HG03460 (cell line): ENCODE results near the gene PLEKHA8.

Source experiments
- ATAC-seq: cut with Tn5 transposase; IDR thresholded peaks from one replicate; pipeline ENCODE4 v1.9.1; 2021; ENCODE audit not compliant: unreplicated experiment

The PLEKHA8 gene

GRCh38 chr7:30166155-30166840 is 138.1 kb downstream of the PLEKHA8 start:
- ATAC-seq: no peak

GRCh38 chr7:30166841-30167235 is 138.6 kb downstream of the PLEKHA8 start:
- ATAC-seq: no peak

GRCh38 chr7:30167901-30168300 is 139.7 kb downstream of the PLEKHA8 start:
- ATAC-seq: no peak

- ATAC-seq: no peak
Measured at GRCh38 chr7:30168835-30169573, 140.8 kb downstream of the PLEKHA8 start.

- ATAC-seq: no peak
Measured at GRCh38 chr7:30169579-30169978, 141.4 kb downstream of the PLEKHA8 start.

- ATAC-seq: no peak
Measured at GRCh38 chr7:30170476-30171205, 142.4 kb downstream of the PLEKHA8 start.

GRCh38 chr7:30171766-30172447 is 143.7 kb downstream of the PLEKHA8 start:
- ATAC-seq: no peak

GRCh38 chr7:30172451-30172850 is 144.2 kb downstream of the PLEKHA8 start:
- no peak for ATAC-seq

- no peak for ATAC-seq
Measured at GRCh38 chr7:30173058-30173897, 145.1 kb downstream of the PLEKHA8 start.

- no peak for ATAC-seq
Measured at GRCh38 chr7:30175180-30175579, 147.0 kb downstream of the PLEKHA8 start.

GRCh38 chr7:30175636-30176147 is 147.5 kb downstream of the PLEKHA8 start:
- ATAC-seq: no peak

GRCh38 chr7:30176463-30177109 is 148.4 kb downstream of the PLEKHA8 start:
- peak; percentile 38 for ATAC-seq

GRCh38 chr7:30177186-30177585 is 149.0 kb downstream of the PLEKHA8 start:
- ATAC-seq: no peak

GRCh38 chr7:30177965-30178364 is 149.8 kb downstream of the PLEKHA8 start:
- ATAC-seq: no peak

- ATAC-seq: peak; percentile 78
Measured at GRCh38 chr7:30178748-30179436, 150.7 kb downstream of the PLEKHA8 start.
